Smooth muscle cell of the brain vasculature (primary cell): Measurements from ENCODE around the gene APLP1.
"Not testable (repeated sequence)": the region's sequence is repeated elsewhere in the genome, so short reads cannot be mapped to it uniquely, and the experiment has no call there.

Experiments
- DNase-seq: peaks from one replicate; pipeline ENCODE4 v3.0.0-alpha.2; 2012; ENCODE audit warnings: low read depth, low spot score

Gene APLP1

DNA sequence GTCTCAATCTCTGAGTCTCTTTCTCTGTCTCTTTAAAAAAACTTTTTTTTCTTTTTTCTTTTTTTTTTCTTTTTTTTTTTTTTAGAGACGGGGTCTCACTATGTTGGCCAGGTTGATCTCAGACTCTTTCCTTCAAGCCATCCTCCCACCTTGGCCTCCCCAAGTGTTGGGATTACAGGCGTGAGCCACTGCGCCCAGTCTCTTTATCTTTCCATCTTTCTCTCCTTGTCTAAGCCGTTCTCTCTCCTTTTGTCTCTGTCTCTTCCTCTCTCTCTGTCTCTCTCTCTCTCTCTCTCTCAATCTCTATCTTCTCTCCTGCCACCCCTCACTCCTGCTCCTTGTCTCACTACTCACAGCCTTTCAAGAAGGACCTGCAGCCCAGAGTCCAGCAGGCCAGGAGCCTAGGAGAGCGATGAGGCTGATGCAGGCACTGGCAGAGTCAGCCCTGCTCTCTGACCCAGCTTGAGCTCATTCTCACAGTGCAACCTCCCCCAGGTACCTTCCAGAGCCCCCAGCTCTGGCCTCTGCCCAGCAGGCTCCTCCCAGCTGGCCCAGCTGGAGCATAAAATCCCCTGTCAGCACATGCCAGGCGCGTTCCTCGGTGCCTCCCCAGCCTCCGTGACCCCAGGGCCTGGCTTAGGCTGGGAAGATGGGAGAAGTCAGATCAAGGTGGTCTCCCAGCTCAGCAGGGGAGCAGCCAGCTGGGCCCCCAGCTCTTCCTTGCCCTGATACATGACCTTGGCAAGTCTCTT, 16.2 kb upstream of the APLP1 start, which contains the start of gene NPHS1:
NPHS1 (minus strand) TSS at position 476 of the 752 bp plus-strand sequence. CDS start 667 bp downstream, outside the sequence.
- DNase-seq, result no peak

DNA sequence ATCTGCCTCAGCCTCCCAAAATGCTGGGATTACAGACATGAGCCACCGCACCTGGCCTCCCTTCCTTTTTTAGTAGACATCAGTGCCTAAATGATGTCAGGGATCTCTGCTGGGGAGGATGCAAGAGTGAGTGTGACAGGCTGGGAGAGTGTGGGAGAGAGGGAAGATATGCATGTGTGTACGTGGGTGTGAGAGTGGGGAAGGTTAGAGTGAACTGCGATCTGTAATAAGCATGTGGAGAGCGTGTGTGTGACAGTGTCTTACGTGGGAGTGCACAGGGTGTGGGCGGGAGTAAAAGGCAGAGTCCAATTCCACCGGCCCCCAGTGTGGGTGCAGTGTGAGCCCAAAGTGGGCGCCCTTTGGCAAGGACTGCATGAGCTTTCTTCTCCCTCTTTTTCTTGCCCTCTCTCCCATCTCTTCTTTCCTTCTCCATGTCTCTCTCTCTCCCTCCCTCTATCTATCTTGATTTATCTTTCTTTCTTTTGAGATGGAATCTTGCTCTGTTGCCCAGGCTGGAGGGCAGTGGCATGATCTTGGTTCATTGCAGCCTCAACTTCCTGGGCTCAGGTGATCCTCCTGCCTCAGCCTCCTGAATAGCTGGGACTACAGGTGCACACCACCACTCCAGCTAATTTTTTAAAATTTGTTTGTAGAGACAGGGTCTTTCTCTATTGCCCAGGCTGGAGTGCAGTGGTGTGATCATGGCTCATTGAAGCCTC, 15.2 kb upstream of the APLP1 start:
- no peak for DNase-seq

DNA sequence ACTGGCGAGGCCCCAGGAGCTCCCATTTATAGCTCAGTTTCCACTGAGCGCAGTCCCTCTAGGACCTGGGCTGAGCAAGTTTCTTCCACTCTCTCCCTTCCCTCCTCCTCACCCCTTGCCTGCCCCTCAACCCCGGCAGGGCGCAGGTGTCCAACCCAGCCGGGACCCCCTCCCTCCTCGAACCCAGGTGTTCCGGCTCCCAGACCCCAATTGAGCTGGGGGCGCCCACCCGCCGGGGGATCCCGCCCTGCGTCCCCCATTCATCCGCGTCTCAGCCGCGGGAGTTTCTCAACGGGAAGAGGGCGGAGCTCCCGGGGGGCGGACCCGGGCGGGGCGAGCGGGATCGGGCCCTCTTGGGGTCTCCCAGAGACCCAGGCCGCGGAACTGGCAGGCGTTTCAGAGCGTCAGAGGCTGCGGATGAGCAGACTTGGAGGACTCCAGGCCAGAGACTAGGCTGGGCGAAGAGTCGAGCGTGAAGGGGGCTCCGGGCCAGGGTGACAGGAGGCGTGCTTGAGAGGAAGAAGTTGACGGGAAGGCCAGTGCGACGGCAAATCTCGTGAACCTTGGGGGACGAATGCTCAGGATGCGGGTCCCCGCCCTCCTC, 11.7 kb upstream of the APLP1 start, which contains the start of gene KIRREL2:
KIRREL2 (plus strand) TSS at position 366 of the 604 bp plus-strand sequence; CDS start at position 575, 209 bp downstream.
- DNase-seq, result no peak

DNA sequence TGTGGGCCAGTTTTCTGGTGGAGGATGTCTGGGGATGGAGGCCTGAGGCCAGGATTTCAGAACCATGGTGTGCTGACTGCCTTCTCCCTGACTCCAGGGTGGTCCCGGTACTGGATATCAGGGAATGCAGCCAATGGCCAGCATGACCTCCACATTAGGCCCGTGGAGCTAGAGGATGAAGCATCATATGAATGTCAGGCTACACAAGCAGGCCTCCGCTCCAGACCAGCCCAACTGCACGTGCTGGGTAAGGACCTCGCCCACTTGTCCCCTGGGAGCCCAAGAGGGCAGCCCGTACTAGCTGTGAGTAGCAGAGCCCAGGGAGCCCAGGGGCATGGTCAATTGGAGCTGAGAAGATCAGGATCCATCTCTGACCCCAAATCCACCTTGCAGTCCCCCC, 10.1 kb upstream of the APLP1 start:
- DNase-seq, result no peak

DNA sequence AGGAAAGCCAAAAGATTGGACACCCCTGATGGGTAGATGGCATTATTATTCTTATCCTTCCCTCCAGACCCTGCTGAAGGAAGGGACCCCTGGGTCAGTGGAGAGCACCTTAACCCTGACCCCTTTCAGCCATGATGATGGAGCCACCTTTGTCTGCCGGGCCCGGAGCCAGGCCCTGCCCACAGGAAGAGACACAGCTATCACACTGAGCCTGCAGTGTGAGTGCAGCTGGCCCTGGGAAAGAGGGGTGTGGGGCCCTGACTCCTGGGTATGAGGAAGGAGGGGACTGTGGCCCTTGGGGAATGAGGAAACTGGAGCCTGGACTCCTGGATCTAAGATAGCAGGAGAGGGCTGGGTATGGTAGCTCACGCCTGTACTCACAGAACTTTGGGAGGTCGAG, 9.0 kb upstream of the APLP1 start:
- no peak for DNase-seq

DNA sequence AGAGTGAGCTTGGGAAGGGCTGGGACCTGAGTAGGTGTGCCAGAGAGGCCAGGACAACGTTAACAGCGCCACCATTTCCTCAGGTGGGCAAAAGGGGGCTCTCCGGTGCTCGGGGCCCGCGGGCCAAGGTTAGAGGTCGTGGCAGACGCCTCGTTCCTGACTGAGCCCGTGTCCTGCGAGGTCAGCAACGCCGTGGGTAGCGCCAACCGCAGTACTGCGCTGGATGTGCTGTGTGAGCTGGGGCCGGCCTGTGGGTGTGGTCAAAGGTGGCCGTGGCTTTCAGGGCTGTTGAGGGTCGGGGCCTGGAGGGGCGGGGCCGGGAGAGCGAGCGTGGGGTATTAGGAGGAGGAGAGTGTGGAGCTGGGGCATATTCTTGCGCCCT, 7.9 kb upstream of the APLP1 start:
- DNase-seq, result no peak

DNA sequence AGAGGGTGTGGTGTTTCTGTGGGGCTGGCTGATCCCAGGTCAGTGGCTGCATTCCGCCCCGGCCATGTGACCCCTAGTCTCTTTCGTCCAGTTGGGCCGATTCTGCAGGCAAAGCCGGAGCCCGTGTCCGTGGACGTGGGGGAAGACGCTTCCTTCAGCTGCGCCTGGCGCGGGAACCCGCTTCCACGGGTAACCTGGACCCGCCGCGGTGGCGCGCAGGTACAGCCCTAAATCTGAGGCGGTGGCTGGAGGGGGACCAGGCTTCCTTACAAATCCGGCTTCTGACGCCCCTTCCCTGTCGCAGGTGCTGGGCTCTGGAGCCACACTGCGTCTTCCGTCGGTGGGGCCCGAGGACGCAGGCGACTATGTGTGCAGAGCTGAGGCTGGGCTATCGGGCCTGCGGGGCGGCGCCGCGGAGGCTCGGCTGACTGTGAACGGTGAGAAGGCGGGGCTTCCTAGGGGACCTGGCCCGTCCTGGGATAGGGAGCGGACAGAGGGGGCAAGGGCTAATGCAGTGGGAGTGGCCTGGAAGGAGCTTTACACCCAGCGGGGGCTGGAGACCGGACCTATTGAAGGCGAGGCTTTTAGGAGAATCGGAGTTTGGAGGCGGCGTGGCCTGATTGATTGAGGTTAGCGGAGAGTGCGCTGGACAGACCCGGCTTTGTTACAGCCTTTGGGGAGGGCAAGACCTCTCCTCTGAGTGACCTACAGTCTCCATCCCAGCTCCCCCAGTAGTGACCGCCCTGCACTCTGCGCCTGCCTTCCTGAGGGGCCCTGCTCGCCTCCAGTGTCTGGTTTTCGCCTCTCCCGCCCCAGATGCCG, 7.3 kb upstream of the APLP1 start:
- DNase-seq, result no peak

DNA sequence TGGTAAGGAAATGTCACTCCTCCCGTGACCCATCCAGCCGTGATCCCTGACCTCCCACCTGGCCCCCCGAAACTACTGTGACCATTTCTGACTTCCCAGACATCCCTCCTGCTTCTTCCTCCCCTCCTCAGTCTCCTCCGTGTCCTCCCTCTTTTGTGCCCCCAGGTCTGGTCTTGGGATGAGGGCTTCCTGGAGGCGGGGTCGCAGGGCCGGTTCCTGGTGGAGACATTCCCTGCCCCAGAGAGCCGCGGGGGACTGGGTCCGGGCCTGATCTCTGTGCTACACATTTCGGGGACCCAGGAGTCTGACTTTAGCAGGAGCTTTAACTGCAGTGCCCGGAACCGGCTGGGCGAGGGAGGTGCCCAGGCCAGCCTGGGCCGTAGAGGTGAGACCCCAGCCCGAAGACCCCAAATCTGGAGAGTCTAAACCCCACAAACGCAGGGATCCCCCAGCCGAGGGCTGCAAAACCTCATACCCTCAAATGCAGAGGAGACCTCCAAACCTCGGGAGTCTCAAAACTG, 6.7 kb upstream of the APLP1 start:
- DNase-seq, result no peak

DNA sequence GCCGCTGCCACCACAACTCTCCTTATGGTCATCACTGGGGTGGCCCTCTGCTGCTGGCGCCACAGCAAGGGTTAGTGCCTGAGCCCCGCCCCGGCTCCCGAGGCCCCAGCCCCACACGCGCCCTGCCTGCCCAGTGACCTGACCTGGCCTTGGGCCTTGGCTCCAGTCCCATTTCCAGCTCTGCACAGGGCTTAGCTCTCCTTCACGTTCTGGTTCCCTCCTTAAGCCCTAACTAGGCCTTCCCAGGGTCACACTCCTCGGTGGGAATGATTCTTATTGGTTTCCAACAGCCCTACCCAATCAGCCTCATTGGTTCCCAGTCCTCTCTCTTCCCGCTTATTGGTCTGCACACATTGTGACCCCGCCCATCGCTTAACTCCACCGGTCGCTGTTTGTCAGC, 5.8 kb upstream of the APLP1 start:
- no peak for DNase-seq

DNA sequence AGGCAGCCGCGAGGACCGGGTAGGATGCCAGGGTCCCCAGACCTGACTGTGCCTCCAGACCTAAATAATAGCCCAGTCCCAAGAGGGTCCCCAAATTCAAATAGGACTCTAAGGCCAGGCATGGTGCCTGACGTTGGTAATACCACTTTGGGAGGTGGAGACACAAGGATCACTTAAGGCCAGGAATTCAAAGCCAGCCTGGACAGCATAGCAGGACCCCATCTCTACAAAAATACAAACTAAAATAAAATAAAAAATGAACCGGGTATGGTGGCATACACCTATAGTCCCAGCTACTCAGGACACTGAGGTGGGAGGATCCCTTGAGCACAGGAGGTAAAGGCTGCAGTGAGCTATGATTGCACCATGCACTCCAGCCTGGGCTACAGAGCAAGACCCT, 5.4 kb upstream of the APLP1 start:
- DNase-seq, result no peak

DNA sequence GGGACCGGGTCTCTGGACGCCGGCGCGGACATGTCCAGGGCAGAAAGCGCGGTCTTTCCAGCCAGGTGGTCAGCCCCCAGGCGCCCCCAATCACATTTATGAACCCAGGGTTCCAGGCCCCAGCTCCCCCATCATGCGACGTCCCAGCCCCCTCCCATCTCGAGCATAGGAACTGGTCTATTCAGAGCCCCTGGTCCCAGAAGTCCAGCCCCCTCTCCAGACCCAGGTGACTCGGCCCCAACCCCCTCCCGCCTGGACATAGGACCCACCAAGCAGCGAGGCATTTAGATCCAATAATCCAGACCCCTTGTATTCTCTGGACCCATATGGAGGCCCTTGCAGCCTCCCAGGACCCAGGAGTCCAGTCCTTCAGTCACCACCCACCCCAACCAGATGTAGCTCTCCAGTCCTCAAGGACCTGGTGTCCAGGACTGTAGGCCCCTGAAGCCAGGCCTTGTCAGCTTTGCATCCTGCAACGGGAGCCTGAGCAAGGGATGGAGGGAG, 501 bp downstream of the APLP1 start:
- DNase-seq, result no peak

DNA sequence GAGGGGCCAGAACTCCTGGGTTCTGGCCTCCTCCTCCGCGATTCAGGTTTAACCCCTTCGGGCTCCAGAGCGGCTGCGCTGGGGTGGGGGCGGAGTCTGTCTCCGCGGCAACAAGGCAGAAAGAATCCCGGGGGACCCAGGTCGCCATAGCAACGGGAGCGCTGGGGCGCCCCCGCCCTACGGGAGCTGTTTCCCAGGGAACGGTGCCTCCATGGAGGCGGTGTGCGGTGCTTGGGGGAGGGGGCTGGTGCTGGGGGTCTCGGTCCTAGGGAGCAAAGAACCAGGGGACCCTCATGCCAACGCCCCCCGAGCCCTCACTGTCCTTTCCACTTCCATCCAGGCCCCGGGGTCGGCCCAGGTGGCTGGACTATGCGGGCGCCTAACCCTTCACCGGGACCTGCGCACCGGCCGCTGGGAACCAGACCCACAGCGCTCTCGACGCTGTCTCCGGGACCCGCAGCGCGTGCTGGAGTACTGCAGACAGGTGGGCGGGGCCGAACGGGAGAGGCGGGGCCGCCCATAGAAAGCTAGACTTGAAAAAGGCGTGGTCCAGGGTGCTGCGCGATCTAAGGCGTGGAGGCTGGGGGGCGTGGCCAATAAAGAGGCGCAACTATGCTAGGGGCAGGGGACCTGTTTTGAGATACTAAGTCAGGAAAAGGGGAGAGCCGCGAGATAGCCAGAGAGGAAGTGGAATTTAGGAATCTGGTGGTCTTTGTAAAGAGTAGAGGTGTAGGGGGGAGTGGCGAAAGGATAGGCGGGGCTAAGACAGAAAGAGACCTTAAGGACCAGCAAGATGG, 1.2 kb downstream of the APLP1 start:
- no peak for DNase-seq

DNA sequence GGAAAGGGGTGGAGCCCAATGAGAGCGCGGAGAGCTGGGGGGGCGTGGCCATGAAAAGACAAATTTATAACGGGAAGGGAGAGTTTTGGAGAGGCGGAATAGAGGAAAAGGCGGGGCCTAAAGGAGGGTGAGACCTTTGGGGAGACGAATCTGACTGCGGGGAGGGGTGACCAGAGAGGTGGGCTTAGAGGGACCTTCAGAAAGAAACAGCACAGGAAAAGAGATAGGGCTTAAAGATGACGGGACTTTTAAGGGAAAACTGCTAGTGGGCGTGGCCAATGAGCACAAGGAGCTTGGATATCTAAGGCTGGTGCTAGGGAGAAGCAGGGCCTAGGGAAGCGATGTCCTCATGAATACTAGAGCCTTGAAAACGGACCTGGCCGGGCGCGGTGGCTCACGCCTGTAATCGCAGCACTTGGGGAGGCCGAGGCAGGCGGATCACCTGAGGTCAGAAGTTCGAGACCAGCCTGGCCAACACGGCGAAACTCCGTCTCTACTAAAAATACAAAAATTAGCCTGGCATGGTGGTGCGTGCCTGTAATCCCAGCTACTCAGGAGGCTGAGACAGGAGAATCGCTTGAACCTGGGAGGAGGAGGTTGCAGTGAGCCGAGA, 1.9 kb downstream of the APLP1 start:
- DNase-seq, result not testable (repeated sequence)

DNA sequence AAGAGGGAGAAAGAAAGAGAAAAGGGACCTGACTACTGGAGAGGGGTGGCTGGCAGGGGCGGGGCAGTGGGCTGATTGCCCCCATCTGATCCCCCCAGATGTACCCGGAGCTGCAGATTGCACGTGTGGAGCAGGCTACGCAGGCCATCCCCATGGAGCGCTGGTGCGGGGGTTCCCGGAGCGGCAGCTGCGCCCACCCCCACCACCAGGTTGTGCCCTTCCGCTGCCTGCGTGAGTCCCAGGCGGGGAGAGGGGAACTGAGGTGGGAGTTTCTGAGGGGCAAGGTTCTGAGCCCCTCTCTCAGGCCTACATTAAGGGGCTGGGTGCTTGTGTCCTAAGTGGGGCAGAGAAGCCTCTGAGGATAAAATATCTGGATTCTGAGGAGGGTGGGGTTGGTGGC, 2.4 kb downstream of the APLP1 start:
- no peak for DNase-seq

DNA sequence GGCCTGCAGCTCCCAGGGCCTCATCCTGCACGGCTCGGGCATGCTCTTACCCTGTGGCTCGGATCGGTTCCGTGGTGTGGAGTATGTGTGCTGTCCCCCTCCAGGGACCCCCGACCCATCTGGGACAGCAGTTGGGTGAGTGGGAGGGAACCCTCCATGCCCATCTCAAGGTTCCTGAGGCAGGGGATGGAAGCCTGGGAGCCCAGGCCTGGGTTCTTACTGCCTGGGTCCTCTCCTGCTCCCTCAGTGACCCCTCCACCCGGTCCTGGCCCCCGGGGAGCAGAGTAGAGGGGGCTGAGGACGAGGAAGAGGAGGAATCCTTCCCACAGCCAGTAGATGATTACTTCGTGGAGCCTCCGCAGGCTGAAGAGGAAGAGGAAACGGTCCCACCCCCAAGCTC, 3.2 kb downstream of the APLP1 start:
- no peak for DNase-seq

DNA sequence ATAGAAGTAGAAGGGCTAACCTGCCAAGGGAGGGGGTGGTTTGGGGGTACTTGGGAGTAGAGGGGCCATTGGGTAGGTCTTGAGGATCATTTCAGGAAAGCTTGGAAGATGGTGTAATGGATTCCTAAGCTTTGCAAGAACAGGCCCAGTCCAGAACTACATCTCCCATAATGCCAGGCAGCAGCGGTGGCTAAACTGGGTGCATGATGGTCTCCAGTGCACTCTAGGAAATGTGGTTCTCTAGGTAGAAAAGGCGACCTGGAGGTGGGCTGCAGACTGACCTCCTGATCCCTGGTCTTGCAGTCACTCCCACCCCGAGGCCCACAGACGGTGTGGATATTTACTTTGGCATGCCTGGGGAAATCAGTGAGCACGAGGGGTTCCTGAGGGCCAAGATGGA, 3.8 kb downstream of the APLP1 start:
- DNase-seq, result no peak

DNA sequence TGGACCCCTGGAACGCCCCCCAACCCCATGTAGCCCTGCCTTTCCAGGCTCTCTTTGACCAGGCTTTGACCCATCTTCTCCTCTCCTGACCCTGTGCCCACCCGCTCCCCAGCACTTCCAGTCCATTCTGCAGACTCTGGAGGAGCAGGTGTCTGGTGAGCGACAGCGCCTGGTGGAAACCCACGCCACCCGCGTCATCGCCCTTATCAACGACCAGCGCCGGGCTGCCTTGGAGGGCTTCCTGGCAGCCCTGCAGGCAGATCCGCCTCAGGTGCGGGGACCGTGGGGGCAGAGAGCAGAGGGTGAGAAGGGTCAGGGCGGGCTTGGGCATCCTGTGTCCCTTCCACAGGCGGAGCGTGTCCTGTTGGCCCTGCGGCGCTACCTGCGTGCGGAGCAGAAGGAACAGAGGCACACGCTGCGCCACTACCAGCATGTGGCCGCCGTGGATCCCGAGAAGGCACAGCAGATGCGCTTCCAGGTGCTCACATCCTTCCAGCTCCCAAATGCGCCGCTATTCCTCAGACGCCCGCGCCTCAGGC, 6.1 kb downstream of the APLP1 start:
- no peak for DNase-seq

DNA sequence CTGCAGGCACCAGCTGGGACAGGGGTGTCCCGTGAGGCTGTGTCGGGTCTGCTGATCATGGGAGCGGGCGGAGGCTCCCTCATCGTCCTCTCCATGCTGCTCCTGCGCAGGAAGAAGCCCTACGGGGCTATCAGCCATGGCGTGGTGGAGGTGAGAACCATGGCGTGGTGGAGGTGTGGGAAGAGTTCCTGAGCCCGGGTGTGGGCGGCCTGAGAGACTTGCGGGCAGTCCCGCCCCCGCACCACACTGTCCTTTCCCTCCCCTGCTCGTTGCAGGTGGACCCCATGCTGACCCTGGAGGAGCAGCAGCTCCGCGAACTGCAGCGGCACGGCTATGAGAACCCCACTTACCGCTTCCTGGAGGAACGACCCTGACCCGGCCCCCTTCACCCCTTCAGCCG, 10.7 kb downstream of the APLP1 start:
- no peak for DNase-seq

DNA sequence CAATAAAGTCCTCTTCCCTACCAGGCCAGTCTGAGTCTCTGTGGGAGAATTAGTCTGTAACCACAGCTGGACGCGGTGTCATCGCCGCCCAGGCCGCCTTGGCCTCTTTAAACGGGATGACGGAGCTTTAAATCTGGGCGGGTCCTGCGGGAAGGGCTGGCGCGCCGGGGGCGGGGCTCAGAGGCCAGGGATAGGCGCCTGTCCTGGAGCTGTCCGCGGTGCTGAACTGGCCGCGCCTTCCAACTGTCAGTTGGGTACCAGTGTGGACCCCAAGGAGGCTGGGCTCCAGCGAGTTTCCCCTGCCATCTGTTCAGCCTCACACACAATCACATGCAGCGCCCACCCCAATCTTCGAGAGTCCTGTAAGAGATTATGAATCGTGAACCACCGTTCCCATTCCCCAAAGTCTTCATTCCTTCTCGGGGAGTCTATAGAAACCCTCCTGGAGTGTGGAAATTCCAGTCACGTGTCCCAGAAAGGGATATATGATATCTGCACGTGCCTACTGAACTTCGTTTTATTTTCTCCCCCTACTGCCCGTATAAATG, 11.5 kb downstream of the APLP1 start:
- DNase-seq, result peak; percentile 55
